CD4-positive, alpha-beta memory T cell (primary cell): ENCODE measurements around the gene PTGDS. TPM values are rescaled to one million over a fixed set of nuclear protein-coding genes. Genes with fewer than 3 reads are reported as not detected.

Experiments
- CTCF ChIA-PET: fragments of 350-600 bp; sonication (Branson Sonifier 250); formaldehyde crosslinking; loops from one replicate; lab custom pipeline; 2021; ENCODE audit warnings: inconsistent platforms; ENCODE audit not compliant: partially characterized antibody; lab: Charles Lee
- POLR2A ChIA-PET: fragments of 350-600 bp; sonication (Branson Sonifier 250); formaldehyde crosslinking; loops from one replicate; lab custom pipeline; 2021; ENCODE audit not compliant: partially characterized antibody; lab: Charles Lee
- DNase-seq, 5 donors: peaks; one replicate each; pipeline versions ENCODE4 v3.0.0 to v3.0.0-alpha.2; 2020 to 2022; ENCODE audit warnings: mixed read lengths in 1 of 5
- H3K27ac ChIP-seq: one replicate; pipeline ENCODE4 v1.7.0; 2013; ENCODE audit warnings: low read depth, low read length
- H3K27me3 ChIP-seq: 2 replicates; pipeline ENCODE4 v1.7.0; 2013; ENCODE audit warnings: mild to moderate bottlenecking, low read length, moderate library complexity; ENCODE audit not compliant: insufficient read depth
- H3K36me3 ChIP-seq: 2 replicates; pipeline ENCODE4 v1.7.0; 2013; ENCODE audit warnings: mild to moderate bottlenecking, low read length, moderate library complexity; ENCODE audit not compliant: insufficient read depth
- H3K4me1 ChIP-seq: 2 replicates; pipeline ENCODE4 v1.7.0; 2013; ENCODE audit warnings: mild to moderate bottlenecking, low read length, moderate library complexity; ENCODE audit not compliant: insufficient read depth
- H3K4me3 ChIP-seq, 2 donors: one replicate each; pipeline ENCODE4 v1.7.0; 2013; ENCODE audit warnings: low read length in 2 of 2, mild to moderate bottlenecking in 1 of 2
- H3K9me3 ChIP-seq, 2 donors: one replicate each; pipeline ENCODE4 v1.7.0; 2013; ENCODE audit warnings: low read length in 2 of 2, control low read depth in 1 of 2; ENCODE audit not compliant: control insufficient read depth in 1 of 2
- H3K27ac Mint-ChIP-seq, 7 donors: one replicate each; pipeline ENCODE4 v1.8.0; 2020 to 2021; ENCODE audit warnings: mixed read lengths in 7 of 7, mild to moderate bottlenecking in 6 of 7, inconsistent platforms in 3 of 7, moderate library complexity in 3 of 7
- H3K27me3 Mint-ChIP-seq, 2 donors: one replicate each; pipeline ENCODE4 v1.8.0; 2020 to 2021; ENCODE audit warnings: mixed read lengths in 2 of 2
- H3K36me3 Mint-ChIP-seq, 2 donors: one replicate each; pipeline ENCODE4 v1.8.0; 2020 to 2021; ENCODE audit warnings: mixed read lengths in 2 of 2, inconsistent platforms in 1 of 2, mild to moderate bottlenecking in 1 of 2
- H3K4me1 Mint-ChIP-seq, 4 donors: one replicate each; pipeline ENCODE4 v1.8.0; 2020 to 2021; ENCODE audit warnings: mixed read lengths in 4 of 4, mild to moderate bottlenecking in 1 of 4
- H3K4me3 Mint-ChIP-seq, 8 donors: one replicate each; pipeline ENCODE4 v1.8.0; 2020 to 2021; ENCODE audit warnings: mixed read lengths in 8 of 8, mild to moderate bottlenecking in 7 of 8, moderate library complexity in 6 of 8, inconsistent platforms in 3 of 8
- H3K9me3 Mint-ChIP-seq, 8 donors: one replicate each; pipeline ENCODE4 v1.8.0; 2020 to 2021; ENCODE audit warnings: mixed read lengths in 8 of 8, mild to moderate bottlenecking in 5 of 8, inconsistent platforms in 3 of 8, moderate library complexity in 1 of 8
- intact Hi-C: fragments of 100-400 bp; cut with micrococcal nuclease; formaldehyde crosslinking; loops from one replicate; pipeline ENCODE4 v1.15.1; 2023
- polyA plus RNA-seq, 2 donors: library from polyadenylated mRNA; unstranded; fragments of 300-500 nt; fragmentation: Illumina TruSeq; gene quantifications; one replicate each; pipeline ENCODE4 v1.2.3, GENCODE V29; 2021
- total RNA-seq, 2 experiments: library from RNA; stranded (reverse); gene quantifications; one replicate each; pipeline ENCODE4 v1.2.3, GENCODE V29; 2021

PTGDS gene
- total and polyA plus RNA-seq, 4 experiments from 2014 or later, result 1.7 to 5.1 (median 4.3) TPM

- H3K4me3 ChIP-seq, result no peak overlapping the region
- Mint-ChIP-seq H3K27ac (no peak overlapping the region), H3K9me3 (peaks cover 0 to 6% (median 0%) of the 10 kb centered on the region in 8 donors), H3K4me1 (peaks cover 4 to 23% (median 11%) of the 10 kb centered on the region in 4 donors), H3K4me3 (no peak overlapping the region), H3K27me3 (no peaks in the 10 kb centered on the region), H3K36me3 (peaks cover 0 to 9% of the 10 kb centered on the region in 2 donors)
- CTCF ChIA-PET, result no interaction called here
- no peaks in the 10 kb centered on the region for H3K27me3 ChIP-seq
- H3K36me3 ChIP-seq, result no peaks in the 10 kb centered on the region
- peaks cover 22% of the 10 kb centered on the region for H3K4me1 ChIP-seq
- peak in 1 of 5 donors; percentile 9 for DNase-seq
- H3K9me3 ChIP-seq, result no peaks in the 10 kb centered on the region
- POLR2A ChIA-PET, result interaction anchor here (1.1 kb wide), 1 partner anchor 31 kb away, joined by 3 read pairs; no protein-coding TSS in a partner anchor
- intact Hi-C loops, result no loop called here
- no peak overlapping the region for H3K27ac ChIP-seq
Observed at GRCh38 chr9:136953771-136954269, 23.5 kb upstream of the PTGDS start.

GRCh38 chr9:136954270-136955083 is 22.8 kb upstream of the PTGDS start:
- H3K36me3 Mint-ChIP-seq, result peaks cover 0 to 9% of the 10 kb centered on the region in 2 donors
- ChIA-PET CTCF (no interaction called here), POLR2A (interaction anchor here (1.0 kb wide), 1 partner anchor 38 kb away, joined by 3 read pairs; the partner anchor contains the start of gene PAXX)
- H3K27me3 Mint-ChIP-seq, result no peaks in the 10 kb centered on the region
- DNase-seq, result peak in 1 of 5 donors; percentile 24
- peaks cover 0 to 6% (median 0%) of the 10 kb centered on the region in 8 donors for H3K9me3 Mint-ChIP-seq
- H3K9me3 ChIP-seq, result no peaks in the 10 kb centered on the region
- peaks cover 4 to 29% (median 11%) of the 10 kb centered on the region in 4 donors for H3K4me1 Mint-ChIP-seq
- no peaks in the 10 kb centered on the region for H3K27me3 ChIP-seq
- peaks cover 25% of the 10 kb centered on the region for H3K4me1 ChIP-seq
- no peak overlapping the region for H3K4me3 ChIP-seq
- H3K27ac ChIP-seq, result no peak overlapping the region
- H3K4me3 Mint-ChIP-seq, result no peak overlapping the region
- peak overlapping the region in 1 of 7 donors; percentile 78 for H3K27ac Mint-ChIP-seq
- H3K36me3 ChIP-seq, result no peaks in the 10 kb centered on the region
- intact Hi-C loops, result no loop called here

- POLR2A ChIA-PET, result interaction anchor here (1.0 kb wide), 1 partner anchor 37 kb away, joined by 3 read pairs; the partner anchor contains the start of gene PAXX
- Mint-ChIP-seq H3K4me3 (no peak overlapping the region), H3K27ac (peak overlapping the region in 1 of 7 donors; percentile 80), H3K9me3 (peaks cover 0 to 6% (median 0%) of the 10 kb centered on the region in 8 donors), H3K36me3 (peaks cover 0 to 9% of the 10 kb centered on the region in 2 donors), H3K27me3 (no peaks in the 10 kb centered on the region), H3K4me1 (peaks cover 6 to 36% (median 10%) of the 10 kb centered on the region in 4 donors)
- Histone ChIP-seq H3K4me3 (no peak overlapping the region), H3K4me1 (peaks cover 29% of the 10 kb centered on the region), H3K27me3 (no peaks in the 10 kb centered on the region), H3K36me3 (no peaks in the 10 kb centered on the region), H3K27ac (no peak overlapping the region), H3K9me3 (no peaks in the 10 kb centered on the region)
- intact Hi-C loops, result no loop called here
- CTCF ChIA-PET, result no interaction called here
- DNase-seq, result no peak
Observed at GRCh38 chr9:136955202-136955942, 21.9 kb upstream of the PTGDS start.

- Histone ChIP-seq H3K9me3 (no peaks in the 10 kb centered on the region), H3K36me3 (no peaks in the 10 kb centered on the region), H3K4me1 (peaks cover 28% of the 10 kb centered on the region), H3K4me3 (no peak overlapping the region), H3K27ac (no peak overlapping the region), H3K27me3 (no peaks in the 10 kb centered on the region)
- Mint-ChIP-seq H3K4me1 (peaks cover 5 to 36% (median 9%) of the 10 kb centered on the region in 4 donors), H3K9me3 (peaks cover 0 to 6% (median 0%) of the 10 kb centered on the region in 8 donors), H3K36me3 (peaks cover 0 to 9% of the 10 kb centered on the region in 2 donors), H3K4me3 (peak overlapping the region in 1 of 8 donors; percentile 49), H3K27ac (no peak overlapping the region), H3K27me3 (no peaks in the 10 kb centered on the region)
- peak in 1 of 5 donors; percentile 34 for DNase-seq
- CTCF ChIA-PET, result no interaction called here
- POLR2A ChIA-PET, result no interaction called here
- intact Hi-C loops, result no loop called here
Observed at GRCh38 chr9:136955943-136956335, 21.4 kb upstream of the PTGDS start.

- no peak for DNase-seq
- Histone ChIP-seq H3K4me1 (peaks cover 32% of the 10 kb centered on the region), H3K27me3 (no peaks in the 10 kb centered on the region), H3K9me3 (no peaks in the 10 kb centered on the region), H3K36me3 (no peaks in the 10 kb centered on the region), H3K27ac (no peak overlapping the region), H3K4me3 (no peak overlapping the region)
- CTCF ChIA-PET, result no interaction called here
- H3K4me3 Mint-ChIP-seq, result no peak overlapping the region
- H3K27ac Mint-ChIP-seq, result peak overlapping the region in 1 of 7 donors; percentile 38
- H3K27me3 Mint-ChIP-seq, result no peaks in the 10 kb centered on the region
- peaks cover 5 to 38% (median 10%) of the 10 kb centered on the region in 4 donors for H3K4me1 Mint-ChIP-seq
- POLR2A ChIA-PET, result no interaction called here
- intact Hi-C loops, result no loop called here
- peaks cover 0 to 9% of the 10 kb centered on the region in 2 donors for H3K36me3 Mint-ChIP-seq
- peaks cover 0 to 6% (median 0%) of the 10 kb centered on the region in 8 donors for H3K9me3 Mint-ChIP-seq
Observed at GRCh38 chr9:136956604-136957003, 20.7 kb upstream of the PTGDS start.

- CTCF ChIA-PET, result no interaction called here
- intact Hi-C loops, result no loop called here
- Histone ChIP-seq H3K27ac (no peak overlapping the region), H3K4me1 (peaks cover 35% of the 10 kb centered on the region), H3K4me3 (no peak overlapping the region), H3K36me3 (no peaks in the 10 kb centered on the region), H3K9me3 (no peaks in the 10 kb centered on the region), H3K27me3 (no peaks in the 10 kb centered on the region)
- Mint-ChIP-seq H3K4me1 (peaks cover 8 to 38% (median 10%) of the 10 kb centered on the region in 4 donors), H3K27me3 (no peaks in the 10 kb centered on the region), H3K36me3 (peaks cover 0 to 9% of the 10 kb centered on the region in 2 donors), H3K27ac (no peak overlapping the region), H3K9me3 (peaks cover 0 to 6% (median 0%) of the 10 kb centered on the region in 8 donors), H3K4me3 (peak overlapping the region in 1 of 8 donors; percentile 61)
- no peak for DNase-seq
- POLR2A ChIA-PET, result no interaction called here
Observed at GRCh38 chr9:136957461-136957860, 19.8 kb upstream of the PTGDS start.
